Neural cell (in vitro differentiated cells): ENCODE results near the gene GRM1. TPM values are rescaled to one million over a fixed set of nuclear protein-coding genes. Genes with fewer than 3 reads are reported as not detected.

ENCODE experiments used
- H2AFZ ChIP-seq: fragments of 200-600, 300-800 bp; sonication (generic), shearing (Covaris generic); 2 replicates; pipeline ENCODE4 v1.6.0; 2014; ENCODE audit warnings: low read depth, mild to moderate bottlenecking, antibody characterized with exemption, low read length, moderate library complexity
- H3F3A ChIP-seq: fragments of 200-600 bp; shearing (Covaris generic); 2 replicates; pipeline ENCODE4 v1.6.1; 2016; ENCODE audit warnings: mild to moderate bottlenecking, moderate library complexity, mixed read lengths, antibody characterized with exemption, low read length; ENCODE audit not compliant: insufficient read depth, poor library complexity, severe bottlenecking
- H3K27ac ChIP-seq: fragments of 200-600, 300-800 bp; sonication (generic), shearing (Covaris generic); 2 replicates; pipeline ENCODE4 v1.5.1; 2014; ENCODE audit warnings: mild to moderate bottlenecking, low read length, moderate library complexity
- H3K27me3 ChIP-seq: fragments of 300-800, 200-600 bp; sonication (generic), shearing (Covaris generic); 2 replicates; pipeline ENCODE4 v1.6.0; 2014; ENCODE audit warnings: mild to moderate bottlenecking, low read depth, low read length, moderate library complexity; ENCODE audit not compliant: insufficient read depth
- H3K36me3 ChIP-seq: fragments of 300-800, 200-600 bp; sonication (generic), shearing (Covaris generic); 2 replicates; pipeline ENCODE4 v1.5.1; 2014; ENCODE audit warnings: mild to moderate bottlenecking, antibody characterized with exemption, low read length, moderate library complexity; ENCODE audit not compliant: insufficient read depth
- H3K4me2 ChIP-seq: fragments of 300-800, 200-600 bp; sonication (generic), shearing (Covaris generic); 2 replicates; pipeline ENCODE4 v1.6.0; 2014; ENCODE audit warnings: mild to moderate bottlenecking, low read length
- H3K4me3 ChIP-seq: fragments of 300-800, 200-600 bp; sonication (generic), shearing (Covaris generic); 2 replicates; pipeline ENCODE4 v1.5.1; 2014; ENCODE audit warnings: mild to moderate bottlenecking, low read length, moderate library complexity
- H3K79me2 ChIP-seq: fragments of 200-600 bp; shearing (Covaris generic); replicated peaks from 2 replicates; pipeline ENCODE4 v1.6.0; 2014; ENCODE audit warnings: mild to moderate bottlenecking, low read length, moderate library complexity; ENCODE audit not compliant: insufficient read depth
- H3K9ac ChIP-seq: fragments of 300-800, 200-600 bp; sonication (generic), shearing (Covaris generic); 2 replicates; pipeline ENCODE4 v1.6.1; 2016; ENCODE audit warnings: mild to moderate bottlenecking, low read length, mixed read lengths
- H3K9me2 ChIP-seq: fragments of 200-600 bp; shearing (Covaris generic); 2 replicates; pipeline ENCODE4 v1.6.1; 2016; ENCODE audit warnings: mild to moderate bottlenecking, low read length, mixed read lengths; ENCODE audit not compliant: insufficient read depth
- H3K9me3 ChIP-seq: fragments of 200-600, 300-800 bp; sonication (generic), shearing (Covaris generic); 2 replicates; pipeline ENCODE4 v1.6.1; 2016; ENCODE audit warnings: mild to moderate bottlenecking, mixed run types, low read length, moderate library complexity, mixed read lengths
- H4K20me1 ChIP-seq: fragments of 200-600 bp; shearing (Covaris generic); 2 replicates; pipeline ENCODE4 v1.6.1; 2016; ENCODE audit warnings: mild to moderate bottlenecking, mixed run types; ENCODE audit not compliant: insufficient read depth
- EP300 ChIP-seq: fragments of 450-650 bp; conservative IDR thresholded peaks from 2 replicates; pipeline ENCODE4 v1.6.1; 2014; ENCODE audit warnings: antibody characterized with exemption, mild to moderate bottlenecking, moderate library complexity; ENCODE audit not compliant: poor library complexity, severe bottlenecking
- EZH2 ChIP-seq: fragments of 200-600, 300-800 bp; shearing (Covaris generic), sonication (generic); IDR thresholded peaks from 2 replicates; pipeline ENCODE4 v1.6.1; 2014; ENCODE audit warnings: antibody characterized with exemption, low read length, borderline replicate concordance, mild to moderate bottlenecking; ENCODE audit not compliant: insufficient read depth, poor library complexity, severe bottlenecking
- MXI1 ChIP-seq: fragments of 450-650 bp; conservative IDR thresholded peaks from 2 replicates; pipeline ENCODE4 v1.6.1; 2014; ENCODE audit warnings: antibody characterized with exemption, mild to moderate bottlenecking; ENCODE audit not compliant: poor library complexity, severe bottlenecking
- POLR2AphosphoS5 ChIP-seq: IDR thresholded peaks from 2 replicates; pipeline ENCODE4 v1.6.1; 2012
- RAD21 ChIP-seq: fragments of 450-650 bp; conservative IDR thresholded peaks from 2 replicates; pipeline ENCODE4 v1.6.1; 2014; ENCODE audit warnings: antibody characterized with exemption, mild to moderate bottlenecking, moderate library complexity
- SMC3 ChIP-seq: fragments of 450-650 bp; conservative IDR thresholded peaks from 2 replicates; pipeline ENCODE4 v1.6.1; 2014; ENCODE audit warnings: antibody characterized with exemption, mild to moderate bottlenecking, moderate library complexity; ENCODE audit not compliant: poor library complexity
- TAF1 ChIP-seq: IDR thresholded peaks from 2 replicates; pipeline ENCODE4 v1.6.1; 2012; ENCODE audit warnings: low read depth
- polyA plus RNA-seq: library from polyadenylated mRNA; depleted of rRNA; stranded (reverse); fragments of >200 nt; gene quantifications from 2 replicates; pipeline ENCODE4 v1.2.3, GENCODE V29; 2014
- TF ChIP-seq, protein P1 (sequence below): fragments of 450-650 bp; IDR thresholded peaks from 2 replicates; pipeline ENCODE4 v1.5.1; 2014; ENCODE audit warnings: antibody characterized with exemption, mild to moderate bottlenecking, moderate library complexity; ENCODE audit not compliant: poor library complexity, severe bottlenecking
- TF ChIP-seq, protein P2 (sequence below): IDR thresholded peaks from 2 replicates; pipeline ENCODE4 v1.6.1; 2012; ENCODE audit warnings: borderline replicate concordance

GRM1 gene
- polyA plus RNA-seq, 1 donor from 2014 or later = 2.9 TPM

DNA sequence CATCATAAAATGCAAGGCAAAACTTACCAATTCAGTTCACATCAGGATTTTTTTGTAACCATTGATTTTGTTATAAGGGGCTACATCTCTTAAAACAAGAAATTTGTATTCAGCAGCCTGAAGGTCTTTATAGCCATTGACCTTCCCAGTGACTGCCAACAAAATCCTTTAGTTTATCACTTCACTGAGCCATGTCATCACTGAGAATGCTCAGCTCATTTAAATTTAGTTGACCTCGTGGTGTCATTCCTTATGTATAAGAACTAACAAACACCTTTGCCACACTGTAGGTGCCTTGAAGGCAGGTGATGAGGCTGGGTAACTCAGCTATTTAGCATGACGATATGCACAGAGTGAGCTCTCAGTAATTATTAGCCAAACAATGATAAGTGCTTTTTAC is 77.7 kb downstream of the GRM1 start:
- H3K79me2 ChIP-seq = no peaks in the 10 kb centered on the region
- no peak overlapping the region for H3K4me3 ChIP-seq
- H3K9me3 ChIP-seq = no peaks in the 10 kb centered on the region
- H3K27ac ChIP-seq = no peak overlapping the region
- H3K9ac ChIP-seq = no peak overlapping the region
- H2AFZ ChIP-seq = no peak overlapping the region
- no peaks in the 10 kb centered on the region for H3K9me2 ChIP-seq
- TF ChIP-seq EZH2 (no peak), MXI1 (no peak), TAF1 (no peak), POLR2AphosphoS5 (no peak), RAD21 (no peak), EP300 (no peak), SMC3 (no peak)
- TF ChIP-seq, protein P1, sequence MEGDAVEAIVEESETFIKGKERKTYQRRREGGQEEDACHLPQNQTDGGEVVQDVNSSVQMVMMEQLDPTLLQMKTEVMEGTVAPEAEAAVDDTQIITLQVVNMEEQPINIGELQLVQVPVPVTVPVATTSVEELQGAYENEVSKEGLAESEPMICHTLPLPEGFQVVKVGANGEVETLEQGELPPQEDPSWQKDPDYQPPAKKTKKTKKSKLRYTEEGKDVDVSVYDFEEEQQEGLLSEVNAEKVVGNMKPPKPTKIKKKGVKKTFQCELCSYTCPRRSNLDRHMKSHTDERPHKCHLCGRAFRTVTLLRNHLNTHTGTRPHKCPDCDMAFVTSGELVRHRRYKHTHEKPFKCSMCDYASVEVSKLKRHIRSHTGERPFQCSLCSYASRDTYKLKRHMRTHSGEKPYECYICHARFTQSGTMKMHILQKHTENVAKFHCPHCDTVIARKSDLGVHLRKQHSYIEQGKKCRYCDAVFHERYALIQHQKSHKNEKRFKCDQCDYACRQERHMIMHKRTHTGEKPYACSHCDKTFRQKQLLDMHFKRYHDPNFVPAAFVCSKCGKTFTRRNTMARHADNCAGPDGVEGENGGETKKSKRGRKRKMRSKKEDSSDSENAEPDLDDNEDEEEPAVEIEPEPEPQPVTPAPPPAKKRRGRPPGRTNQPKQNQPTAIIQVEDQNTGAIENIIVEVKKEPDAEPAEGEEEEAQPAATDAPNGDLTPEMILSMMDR = no peak
- TF ChIP-seq, protein P2, sequence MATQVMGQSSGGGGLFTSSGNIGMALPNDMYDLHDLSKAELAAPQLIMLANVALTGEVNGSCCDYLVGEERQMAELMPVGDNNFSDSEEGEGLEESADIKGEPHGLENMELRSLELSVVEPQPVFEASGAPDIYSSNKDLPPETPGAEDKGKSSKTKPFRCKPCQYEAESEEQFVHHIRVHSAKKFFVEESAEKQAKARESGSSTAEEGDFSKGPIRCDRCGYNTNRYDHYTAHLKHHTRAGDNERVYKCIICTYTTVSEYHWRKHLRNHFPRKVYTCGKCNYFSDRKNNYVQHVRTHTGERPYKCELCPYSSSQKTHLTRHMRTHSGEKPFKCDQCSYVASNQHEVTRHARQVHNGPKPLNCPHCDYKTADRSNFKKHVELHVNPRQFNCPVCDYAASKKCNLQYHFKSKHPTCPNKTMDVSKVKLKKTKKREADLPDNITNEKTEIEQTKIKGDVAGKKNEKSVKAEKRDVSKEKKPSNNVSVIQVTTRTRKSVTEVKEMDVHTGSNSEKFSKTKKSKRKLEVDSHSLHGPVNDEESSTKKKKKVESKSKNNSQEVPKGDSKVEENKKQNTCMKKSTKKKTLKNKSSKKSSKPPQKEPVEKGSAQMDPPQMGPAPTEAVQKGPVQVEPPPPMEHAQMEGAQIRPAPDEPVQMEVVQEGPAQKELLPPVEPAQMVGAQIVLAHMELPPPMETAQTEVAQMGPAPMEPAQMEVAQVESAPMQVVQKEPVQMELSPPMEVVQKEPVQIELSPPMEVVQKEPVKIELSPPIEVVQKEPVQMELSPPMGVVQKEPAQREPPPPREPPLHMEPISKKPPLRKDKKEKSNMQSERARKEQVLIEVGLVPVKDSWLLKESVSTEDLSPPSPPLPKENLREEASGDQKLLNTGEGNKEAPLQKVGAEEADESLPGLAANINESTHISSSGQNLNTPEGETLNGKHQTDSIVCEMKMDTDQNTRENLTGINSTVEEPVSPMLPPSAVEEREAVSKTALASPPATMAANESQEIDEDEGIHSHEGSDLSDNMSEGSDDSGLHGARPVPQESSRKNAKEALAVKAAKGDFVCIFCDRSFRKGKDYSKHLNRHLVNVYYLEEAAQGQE = no peak
- no peaks in the 10 kb centered on the region for H3F3A ChIP-seq
- no peaks in the 10 kb centered on the region for H4K20me1 ChIP-seq
- no peaks in the 10 kb centered on the region for H3K27me3 ChIP-seq
- H3K36me3 ChIP-seq = no peaks in the 10 kb centered on the region
- no peak overlapping the region for H3K4me2 ChIP-seq

DNA sequence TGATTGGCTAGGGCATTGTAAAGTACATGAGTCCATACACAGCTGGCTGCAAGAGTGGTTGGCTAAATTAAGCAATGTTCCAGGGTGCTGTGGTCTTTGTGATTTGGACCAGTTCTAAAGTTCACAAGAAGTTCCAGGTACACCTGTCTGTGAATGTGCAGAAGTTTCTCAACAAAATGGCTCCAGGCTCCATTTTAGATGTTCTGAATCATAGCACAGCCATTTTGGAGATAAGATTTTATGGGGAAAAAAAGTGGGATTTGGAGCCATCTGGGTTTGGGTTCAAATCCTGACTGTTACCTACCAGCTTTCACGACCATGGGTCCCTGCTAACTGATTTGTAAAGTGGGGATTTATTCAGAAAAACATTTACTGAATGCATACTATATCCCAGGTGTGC is 82.1 kb downstream of the GRM1 start:
- no peak overlapping the region for H3K4me2 ChIP-seq
- H4K20me1 ChIP-seq = no peaks in the 10 kb centered on the region
- no peaks in the 10 kb centered on the region for H3K36me3 ChIP-seq
- H2AFZ ChIP-seq = no peak overlapping the region
- no peaks in the 10 kb centered on the region for H3K79me2 ChIP-seq
- no peak overlapping the region for H3K27ac ChIP-seq
- H3K9me3 ChIP-seq = no peaks in the 10 kb centered on the region
- no peak overlapping the region for H3K4me3 ChIP-seq
- no peaks in the 10 kb centered on the region for H3F3A ChIP-seq
- no peaks in the 10 kb centered on the region for H3K9me2 ChIP-seq
- no peak for TF ChIP-seq MXI1
- TF ChIP-seq TAF1 = no peak
- TF ChIP-seq, protein P2 = no peak
- no peak for TF ChIP-seq EZH2
- TF ChIP-seq POLR2AphosphoS5 = no peak
- TF ChIP-seq SMC3 = no peak
- H3K9ac ChIP-seq = no peak overlapping the region
- no peaks in the 10 kb centered on the region for H3K27me3 ChIP-seq
